ENCODE measurements around the gene COLEC12.

COLEC12 gene

GRCh38 chr18:474416-474815, 26.1 kb downstream of the COLEC12 start:
- TF ChIP-seq CTCF (IDR thresholded peaks at IDR 0.05; ENCODE audit: low read depth, low read length) = no peak
- DNase-seq (ENCODE audit: extremely low read depth, low read depth) = no peak

GRCh38 chr18:473802-474201, 26.7 kb downstream of the COLEC12 start:
- no peak for DNase-seq (ENCODE audit: extremely low read depth, low read depth)
- no peak for TF ChIP-seq CTCF (IDR thresholded peaks at IDR 0.05; ENCODE audit: low read depth, low read length)

GRCh38 chr18:471716-472115, 28.8 kb downstream of the COLEC12 start:
- DNase-seq (ENCODE audit: extremely low read depth, low read depth) = no peak

GRCh38 chr18:470661-471501, 29.6 kb downstream of the COLEC12 start:
- DNase-seq (ENCODE audit: extremely low read depth, low read depth) = no peak
- no peak for TF ChIP-seq CTCF (IDR thresholded peaks at IDR 0.05; ENCODE audit: low read depth, low read length)

More at GRCh38 chr18:471716-472115, 28.8 kb downstream of the COLEC12 start:
- TF ChIP-seq CTCF (IDR thresholded peaks at IDR 0.05; ENCODE audit: low read depth, low read length) = no peak

GRCh38 chr18:468955-469790, 31.3 kb downstream of the COLEC12 start:
- no peak; the same call in 1 of the 2 replicates for TF ChIP-seq CTCF (IDR thresholded peaks at IDR 0.05; ENCODE audit: low read depth, low read length)
- DNase-seq (ENCODE audit: extremely low read depth, low read depth) = no peak

- no peak for DNase-seq (ENCODE audit: extremely low read depth, low read depth)
- TF ChIP-seq CTCF (IDR thresholded peaks at IDR 0.05; ENCODE audit: low read depth, low read length) = no peak
Measured at GRCh38 chr18:463827-464541, 36.5 kb downstream of the COLEC12 start.
